ENCODE measurements around the gene PDLIM1.
A peak's percentile ranks its signal among the peaks of the same experiment; 100 is the strongest.

PDLIM1 gene

DNA sequence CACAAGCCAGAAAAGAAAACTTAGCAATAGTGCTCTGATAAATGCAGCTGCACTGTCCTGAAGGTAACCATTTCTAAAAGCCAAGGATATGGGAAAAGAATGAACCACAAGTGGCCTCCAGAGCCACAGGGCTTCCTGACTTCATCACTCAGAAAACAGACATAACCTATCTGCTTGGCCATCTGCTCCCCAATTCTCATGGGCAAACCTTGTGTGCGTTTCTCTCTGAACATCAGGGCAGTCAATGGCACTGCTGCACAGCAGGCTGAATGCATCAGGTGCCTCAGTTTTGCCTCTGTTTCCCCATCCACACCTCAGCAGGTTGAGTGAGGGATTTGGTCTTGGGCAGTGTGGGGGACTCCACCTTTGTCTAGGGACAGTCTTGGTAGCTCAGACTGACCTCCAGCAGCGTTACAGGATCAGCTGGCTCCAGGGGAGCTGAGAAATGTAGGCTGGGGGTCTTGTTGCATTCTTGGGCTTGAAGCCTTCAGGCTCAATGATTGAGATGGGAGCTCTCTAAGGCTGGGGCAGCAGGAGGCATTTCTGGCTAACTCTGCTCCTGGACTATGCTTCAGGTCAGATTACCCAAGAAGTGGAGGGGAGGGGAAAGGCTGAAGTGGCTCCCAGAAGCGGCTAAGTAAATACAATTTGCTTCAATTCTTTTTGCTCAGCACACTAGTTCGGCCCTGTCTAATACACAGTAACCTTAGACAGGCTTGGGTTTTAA is 23.6 kb upstream of the PDLIM1 start:
- no peak for DNase-seq

DNA sequence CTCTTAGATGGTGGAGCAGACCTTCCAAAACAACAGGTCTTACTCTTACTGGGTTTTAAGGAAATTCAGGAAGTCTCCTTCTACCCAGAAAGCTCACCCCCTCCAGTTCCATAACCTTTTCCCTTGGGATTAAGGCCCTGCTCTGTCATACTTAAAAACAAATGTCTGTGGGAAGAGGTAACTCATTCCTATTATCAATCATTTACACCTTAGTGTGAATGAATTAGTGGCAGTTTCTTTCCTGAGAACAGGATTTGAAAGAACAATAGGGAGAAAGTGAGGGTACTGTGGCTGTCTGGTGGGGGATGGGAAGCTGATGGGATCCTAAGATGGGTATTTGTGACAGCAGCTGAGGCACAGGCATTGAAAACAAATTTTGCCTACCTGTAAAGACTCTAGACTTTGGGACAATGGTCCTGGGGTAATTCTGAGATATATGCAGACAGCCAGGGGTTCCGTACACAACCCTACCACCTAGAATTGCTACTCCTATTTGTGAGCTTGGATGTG is 22.2 kb upstream of the PDLIM1 start:
- DNase-seq = no peak

DNA sequence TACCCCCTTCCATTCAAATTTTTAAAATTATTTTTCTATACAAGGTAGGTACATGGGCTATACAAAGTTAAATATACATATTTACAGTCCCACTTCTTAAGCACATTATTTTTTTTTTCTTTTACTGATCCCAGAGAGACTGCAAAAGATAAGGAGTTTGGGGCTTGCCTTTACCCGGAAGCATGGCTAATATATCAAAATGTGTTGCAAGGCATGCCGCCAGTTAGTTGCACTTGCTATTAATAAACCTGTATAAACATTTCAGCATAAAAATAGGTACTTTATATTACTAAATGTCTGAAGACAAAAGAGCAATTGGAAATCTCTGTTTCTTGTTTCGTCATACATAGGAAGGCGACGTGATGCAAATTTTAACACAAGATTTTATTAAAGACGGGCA is 21.5 kb upstream of the PDLIM1 start:
- no peak for DNase-seq

DNA sequence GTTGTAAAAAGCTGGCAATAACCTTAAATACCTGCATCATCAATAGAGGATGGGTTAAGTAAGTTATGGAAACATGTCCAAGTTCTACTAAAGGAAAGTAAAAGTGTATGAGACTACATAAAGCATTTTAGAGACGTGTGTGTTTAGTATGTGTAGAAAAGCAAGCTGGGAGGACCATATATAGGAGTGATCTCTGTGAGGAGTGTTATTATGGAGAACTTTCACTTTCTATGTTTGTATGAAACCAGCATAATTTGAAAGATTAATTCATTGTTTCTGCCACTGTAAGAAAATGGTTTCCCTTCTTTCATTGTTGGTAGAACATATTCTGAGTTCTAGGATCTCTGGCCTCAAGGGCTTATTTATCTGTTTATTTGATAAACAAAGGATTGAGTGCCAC is 19.2 kb upstream of the PDLIM1 start:
- DNase-seq = no peak

DNA sequence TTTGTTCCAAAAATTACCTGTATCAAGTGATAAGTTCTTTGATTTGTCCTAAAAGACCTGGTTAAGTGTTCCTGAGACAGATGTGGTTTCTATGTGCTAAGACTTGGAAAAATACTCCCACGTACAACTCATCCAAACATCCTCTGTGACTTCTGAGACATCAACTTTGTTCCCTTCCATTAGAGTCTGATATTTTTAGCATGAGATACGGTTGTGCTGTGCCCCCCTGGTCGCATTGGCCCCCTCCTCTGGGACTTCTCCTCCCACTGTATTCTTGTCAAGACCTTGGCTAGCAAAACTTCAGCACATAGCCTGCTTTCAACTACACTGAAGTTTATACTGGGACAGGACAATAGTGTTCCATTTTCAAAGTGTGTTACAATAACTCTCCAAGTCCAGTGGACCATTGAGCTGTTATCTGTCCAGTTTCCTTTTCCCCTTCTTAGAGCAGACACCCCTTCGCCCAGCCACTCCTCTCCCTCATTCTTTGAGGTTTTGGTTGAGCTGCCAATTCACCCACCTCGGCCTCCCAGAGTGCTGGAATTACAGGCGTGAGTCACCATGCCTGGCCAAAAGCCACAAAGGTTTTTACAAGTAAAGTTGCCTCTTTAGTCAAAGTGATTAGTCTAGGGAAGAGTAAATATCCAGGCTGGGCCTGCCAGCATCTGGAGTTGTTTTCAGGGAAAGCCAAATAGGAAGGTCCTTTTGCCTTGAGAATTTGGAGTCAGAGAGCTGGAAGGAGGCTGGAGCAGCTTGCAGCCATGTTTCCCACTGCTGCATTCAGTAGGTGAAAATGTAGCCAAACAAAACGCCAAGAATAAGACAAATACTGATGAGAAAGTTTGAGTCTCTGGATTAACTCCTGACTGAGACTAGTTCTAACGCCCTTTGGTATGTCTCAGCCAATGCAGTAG is 17.8 kb upstream of the PDLIM1 start:
- no peak for DNase-seq

DNA sequence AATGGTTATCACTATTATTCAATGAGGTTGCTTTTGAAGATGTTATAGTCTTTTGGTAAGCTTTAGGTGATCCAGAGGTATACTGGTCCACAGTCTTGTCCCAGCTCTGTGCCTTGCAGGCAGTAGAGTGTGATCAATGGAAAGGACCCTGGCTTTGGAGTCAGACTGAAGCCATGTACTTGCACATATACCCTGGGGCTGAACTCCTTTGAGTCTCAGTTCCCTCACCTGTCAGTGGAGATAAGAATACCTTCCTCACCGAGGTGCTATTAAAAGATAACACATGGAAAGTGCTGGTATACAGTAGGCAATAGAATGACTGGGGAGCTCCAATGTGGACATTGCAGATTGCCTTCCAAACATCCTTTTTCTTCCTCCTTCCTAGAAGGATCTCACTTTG is 16.0 kb upstream of the PDLIM1 start:
- no peak for DNase-seq

DNA sequence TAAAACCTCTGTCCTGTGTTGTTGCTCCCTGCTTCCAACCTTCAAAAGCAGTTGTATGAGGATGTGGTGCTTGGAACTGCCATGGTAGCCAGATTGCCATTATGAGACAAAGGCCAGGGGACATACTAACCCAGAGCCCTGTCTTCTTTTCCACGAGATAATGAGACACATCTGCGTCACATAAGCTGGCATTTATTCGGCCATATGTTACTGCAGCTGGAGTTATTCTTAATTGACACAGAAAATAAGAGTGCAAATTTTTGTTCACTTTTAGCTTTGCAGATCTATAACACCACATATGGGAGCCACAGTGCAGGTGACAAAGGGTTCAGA is 15.5 kb upstream of the PDLIM1 start:
- DNase-seq = no peak

DNA sequence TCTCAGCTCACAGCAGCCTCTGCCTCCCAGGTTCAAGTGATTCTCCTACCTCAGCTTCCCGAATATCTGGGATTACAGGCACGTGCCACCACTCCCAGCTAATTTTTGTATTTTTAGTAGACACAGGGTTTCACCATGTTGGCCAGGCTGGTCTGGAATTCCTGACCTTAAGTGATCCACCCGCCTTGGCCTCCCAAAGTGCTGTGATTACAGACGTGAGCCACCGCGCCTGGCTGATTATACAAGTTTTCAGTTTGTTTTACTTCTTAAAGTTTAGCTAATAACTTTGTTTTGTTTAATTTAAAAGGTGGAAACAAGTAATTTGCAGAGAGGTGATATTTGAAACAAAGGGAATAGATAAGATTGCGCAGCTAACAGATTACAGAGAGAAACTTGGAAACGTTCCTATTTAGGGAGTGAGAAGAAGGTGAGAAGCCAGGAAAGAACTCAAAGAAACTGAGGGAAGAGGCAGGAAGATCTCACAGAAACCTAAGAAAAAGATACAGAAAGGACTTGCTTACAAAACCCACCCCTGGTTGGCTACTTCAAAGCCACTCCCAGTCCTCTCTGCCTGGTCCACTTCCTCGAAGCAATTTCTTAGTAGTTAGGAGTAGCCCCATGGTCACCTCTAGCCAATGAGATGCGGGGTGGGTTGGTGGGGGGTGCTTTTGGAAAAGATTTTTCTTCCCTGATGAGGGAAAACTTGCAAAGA is 15.0 kb upstream of the PDLIM1 start:
- DNase-seq = no peak

DNA sequence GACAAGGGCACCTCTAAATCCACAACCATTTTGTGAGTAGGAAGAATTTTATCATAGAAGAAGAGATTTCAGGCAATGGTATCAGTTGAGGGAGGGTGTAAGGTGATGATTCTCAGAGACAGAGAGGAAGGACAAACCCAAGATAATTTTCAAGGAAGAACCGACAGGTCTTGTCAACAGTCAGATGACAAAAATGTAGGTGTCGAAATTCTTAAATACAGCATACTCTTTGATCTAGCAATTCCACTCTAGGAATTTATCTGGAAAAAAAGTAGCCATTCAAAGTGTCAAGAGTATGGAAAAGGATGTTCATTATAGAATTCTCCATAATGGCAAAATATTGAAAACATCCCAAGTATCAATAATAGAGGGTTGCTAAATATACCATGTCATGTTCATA is 14.2 kb upstream of the PDLIM1 start:
- DNase-seq = no peak

DNA sequence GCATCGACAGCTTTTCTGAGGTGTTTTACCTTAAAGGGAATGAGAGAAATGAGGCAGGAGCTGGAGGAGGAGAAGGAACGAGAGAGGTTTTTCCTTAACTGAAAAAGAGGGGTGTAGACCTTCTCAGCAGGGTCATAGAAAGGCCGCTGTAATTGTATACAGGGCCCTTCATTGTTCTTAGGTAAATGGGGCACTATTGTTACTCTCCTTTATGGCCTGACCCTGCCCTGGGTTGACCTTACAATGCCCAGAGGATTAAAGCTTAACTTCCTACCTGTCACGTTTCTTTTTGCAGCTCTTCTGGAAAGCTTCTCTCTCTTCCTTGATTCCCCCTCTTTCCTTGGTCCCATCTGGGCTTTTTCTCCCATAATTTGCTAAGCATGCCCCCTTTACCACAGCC is 13.7 kb upstream of the PDLIM1 start:
- no peak for DNase-seq

DNA sequence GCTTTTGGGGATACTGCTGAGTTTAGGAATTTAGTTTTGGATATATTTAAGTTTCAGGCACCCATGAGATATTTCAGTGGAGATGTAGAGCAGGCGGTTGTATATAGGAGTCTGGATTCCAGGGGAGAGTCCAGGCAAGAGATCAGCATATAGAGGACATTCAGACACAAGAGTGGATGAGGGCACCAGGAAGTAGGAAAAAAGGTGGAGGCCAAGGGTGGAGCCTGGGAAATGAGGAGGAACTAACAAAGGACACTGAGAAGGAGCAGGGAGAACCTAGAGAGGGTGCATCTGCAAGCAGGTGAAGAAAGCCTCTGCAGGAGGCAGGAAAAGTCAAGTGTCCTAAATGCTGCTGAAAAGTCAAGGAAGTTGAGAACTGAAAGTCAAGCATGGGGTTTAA is 13.1 kb upstream of the PDLIM1 start:
- no peak for DNase-seq

DNA sequence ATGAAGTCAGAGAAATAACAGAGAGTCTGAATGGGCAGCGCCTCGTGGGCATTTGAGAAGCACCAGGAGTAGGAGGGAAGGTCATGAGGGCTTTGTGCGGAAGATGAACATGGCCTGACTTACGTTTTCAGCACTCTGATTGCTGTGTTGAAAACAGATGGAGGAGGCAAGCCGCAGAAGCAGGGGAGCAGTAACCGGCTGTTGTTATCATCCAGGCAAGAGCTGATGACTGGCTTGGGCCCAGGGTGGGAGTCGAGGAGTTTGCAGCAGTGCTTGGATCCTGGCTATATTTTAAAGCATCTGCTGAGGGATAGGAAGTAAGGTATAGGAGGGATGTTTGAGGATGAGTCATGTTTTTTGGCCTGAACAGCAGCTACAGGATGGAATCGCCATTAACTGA is 12.7 kb upstream of the PDLIM1 start:
- DNase-seq = no peak

DNA sequence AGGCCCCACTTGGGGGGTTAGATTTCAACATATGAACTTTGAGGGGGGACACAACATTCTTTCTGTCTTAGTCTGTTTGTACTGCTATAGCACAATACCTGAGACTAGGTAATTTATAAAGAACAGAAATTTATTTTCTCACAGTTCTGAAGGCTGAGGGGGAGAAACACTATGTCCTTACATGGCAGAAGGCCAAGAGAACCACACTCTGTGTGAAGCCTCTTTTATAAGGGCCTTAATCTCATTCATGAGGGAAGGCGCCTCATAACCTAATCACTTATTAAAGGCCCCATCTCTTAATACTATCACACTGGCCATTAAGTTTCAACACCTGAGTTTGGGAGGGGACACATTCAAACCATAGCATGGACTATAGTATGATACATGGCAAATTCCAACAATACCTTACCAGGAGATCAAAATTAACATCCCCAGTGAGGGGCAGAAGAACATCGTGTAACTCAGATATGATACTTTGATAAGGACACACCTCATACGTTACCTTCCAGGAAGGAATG is 9.3 kb upstream of the PDLIM1 start:
- no peak for DNase-seq

DNA sequence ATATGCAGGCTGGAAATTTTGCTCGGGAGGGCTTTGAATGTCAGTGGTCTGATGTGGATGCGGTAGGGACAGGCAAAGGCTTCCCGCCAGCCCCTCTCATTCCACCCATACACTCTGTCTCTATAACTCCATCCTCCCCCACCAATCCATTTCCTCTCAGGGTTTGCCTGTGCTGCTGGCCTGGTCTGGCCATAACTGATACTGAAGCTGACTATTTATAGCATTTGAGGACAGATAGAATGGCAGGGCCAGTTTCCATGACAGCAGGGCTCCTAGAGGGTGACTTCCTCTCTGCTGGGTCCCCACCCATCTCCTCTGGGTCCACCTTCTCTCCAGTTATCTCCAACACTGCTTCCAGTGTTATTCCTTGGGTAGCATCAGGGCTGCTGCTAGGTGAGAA is 6.6 kb upstream of the PDLIM1 start:
- DNase-seq = no peak

DNA sequence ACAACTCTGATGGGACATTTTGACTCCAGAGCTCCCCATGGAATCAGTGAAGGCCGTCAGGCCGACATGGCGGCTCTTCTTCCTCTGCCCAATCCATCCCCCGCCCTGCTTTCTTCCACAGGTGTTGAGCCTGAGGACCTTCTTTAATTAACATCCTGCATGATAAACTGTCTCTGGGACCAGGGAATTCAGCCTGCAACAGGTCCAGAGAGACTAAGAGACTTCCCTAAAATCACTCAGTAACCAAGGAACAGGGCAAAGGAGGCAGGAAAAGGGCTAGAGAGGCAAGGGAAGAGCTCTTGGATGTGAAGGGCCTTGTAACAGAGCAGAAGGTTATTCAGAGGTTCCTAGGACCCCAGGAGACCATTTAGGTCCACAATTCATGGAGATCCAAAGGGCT is 6.0 kb upstream of the PDLIM1 start:
- no peak for DNase-seq

DNA sequence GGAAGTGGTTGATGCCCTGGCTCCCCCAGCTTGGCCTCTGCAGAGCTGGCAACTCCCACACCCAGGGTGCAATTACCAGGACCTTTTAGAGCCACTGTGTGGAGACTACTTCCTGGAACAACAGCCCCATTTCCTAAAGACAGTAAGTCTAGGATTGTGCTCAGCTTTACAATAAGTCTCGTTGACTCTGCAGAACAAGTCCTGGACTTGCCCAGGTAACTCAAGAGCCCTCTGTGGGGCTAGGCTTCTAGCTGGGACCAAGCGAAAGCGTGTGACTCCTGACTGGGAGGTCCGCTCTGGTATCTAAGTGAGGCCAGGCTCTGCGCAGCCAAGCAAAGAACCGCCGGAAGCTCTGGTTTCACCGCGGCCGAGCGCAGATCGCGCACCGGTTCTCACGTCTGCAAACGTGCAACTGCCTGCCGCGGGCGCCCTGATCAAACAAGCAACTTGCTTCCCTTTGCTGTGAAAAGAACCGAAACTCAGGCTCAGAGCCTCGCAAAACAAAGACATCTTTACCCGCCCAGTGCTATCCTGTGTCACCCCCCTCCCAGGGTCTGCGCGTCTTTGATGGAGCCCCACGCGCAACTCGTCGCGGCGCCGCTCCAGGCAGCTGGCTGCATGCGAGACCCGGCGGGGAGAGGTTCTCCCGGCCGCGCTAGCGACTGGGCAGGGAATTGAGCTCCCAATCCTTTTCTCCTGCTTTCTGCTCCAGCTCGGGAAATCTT is 4.4 kb upstream of the PDLIM1 start:
- peak; percentile 22 for DNase-seq

DNA sequence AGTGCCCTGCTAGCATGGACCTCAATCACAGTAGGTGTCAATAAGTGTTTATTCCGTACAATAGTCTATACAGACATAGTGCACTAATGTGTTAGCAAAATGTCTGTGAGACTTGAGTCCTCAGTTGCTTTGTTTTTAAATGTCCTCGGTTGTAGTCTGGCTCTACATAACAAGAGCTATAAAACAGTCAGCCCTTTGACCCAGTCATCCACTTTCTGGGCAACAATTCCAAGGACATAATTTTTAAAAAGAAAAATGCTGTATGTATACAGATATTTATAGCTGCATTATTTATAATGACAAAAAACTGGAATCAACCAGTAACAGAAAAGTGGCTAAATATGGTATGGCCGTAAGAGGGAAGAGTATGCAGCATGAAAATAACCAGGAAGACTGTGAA is 2.8 kb upstream of the PDLIM1 start:
- no peak for DNase-seq

DNA sequence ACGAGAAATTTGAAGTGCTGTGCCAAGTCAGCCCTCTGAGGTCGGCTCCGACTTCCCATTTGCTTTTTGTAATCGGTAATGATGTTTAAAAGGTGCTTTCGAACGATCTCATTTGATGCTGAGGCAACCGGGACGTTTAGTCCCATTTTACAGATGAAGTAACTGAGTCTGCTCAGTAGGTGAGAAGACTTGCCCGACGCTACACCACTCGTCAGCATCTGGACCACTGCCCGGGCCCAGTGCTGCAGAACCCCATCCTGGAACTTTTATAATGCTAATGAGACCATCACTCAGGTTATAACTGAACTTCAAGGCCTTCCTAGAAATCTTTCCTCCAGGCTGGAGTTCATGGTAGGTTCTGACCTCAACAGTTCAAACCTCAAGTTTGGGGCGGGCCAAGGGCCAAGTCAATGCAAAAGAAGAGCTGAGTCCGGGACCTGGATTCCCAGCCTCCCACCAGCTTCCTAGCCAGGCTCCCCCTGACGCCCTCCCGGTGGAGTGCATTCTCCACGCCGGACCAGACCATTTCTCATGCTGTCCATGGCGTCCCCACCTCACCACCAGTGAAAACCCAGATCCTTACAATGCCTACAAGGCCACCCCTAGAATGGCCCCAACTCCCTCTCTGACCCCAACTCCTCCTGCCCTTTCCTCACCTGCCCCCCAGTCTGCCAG is 699 bp upstream of the PDLIM1 start:
- DNase-seq = no peak

DNA sequence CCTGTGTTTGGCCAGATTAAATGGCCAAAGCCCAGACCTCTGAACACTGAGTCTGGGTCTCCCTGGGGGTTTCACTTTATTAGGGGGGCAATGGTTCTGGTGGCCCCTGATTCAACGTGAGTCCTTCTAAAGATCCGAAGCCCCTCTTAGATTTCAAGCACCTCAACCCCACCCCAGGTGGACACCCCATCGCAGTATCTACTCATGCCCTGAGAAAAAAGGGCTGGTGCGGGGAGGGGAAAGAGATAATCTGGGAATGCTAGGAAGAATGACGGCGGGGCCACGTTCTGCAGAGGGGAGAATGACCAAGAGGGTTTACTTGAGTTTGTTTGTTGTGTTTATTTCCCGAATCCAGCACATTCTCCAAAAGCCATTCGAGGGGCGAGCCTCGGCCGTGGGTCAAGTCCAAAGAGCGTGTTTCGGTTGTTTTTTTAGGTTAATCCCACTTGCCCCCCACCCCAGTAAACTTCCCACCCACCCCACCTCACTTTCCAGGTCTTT is 832 bp downstream of the PDLIM1 start:
- DNase-seq = no peak

DNA sequence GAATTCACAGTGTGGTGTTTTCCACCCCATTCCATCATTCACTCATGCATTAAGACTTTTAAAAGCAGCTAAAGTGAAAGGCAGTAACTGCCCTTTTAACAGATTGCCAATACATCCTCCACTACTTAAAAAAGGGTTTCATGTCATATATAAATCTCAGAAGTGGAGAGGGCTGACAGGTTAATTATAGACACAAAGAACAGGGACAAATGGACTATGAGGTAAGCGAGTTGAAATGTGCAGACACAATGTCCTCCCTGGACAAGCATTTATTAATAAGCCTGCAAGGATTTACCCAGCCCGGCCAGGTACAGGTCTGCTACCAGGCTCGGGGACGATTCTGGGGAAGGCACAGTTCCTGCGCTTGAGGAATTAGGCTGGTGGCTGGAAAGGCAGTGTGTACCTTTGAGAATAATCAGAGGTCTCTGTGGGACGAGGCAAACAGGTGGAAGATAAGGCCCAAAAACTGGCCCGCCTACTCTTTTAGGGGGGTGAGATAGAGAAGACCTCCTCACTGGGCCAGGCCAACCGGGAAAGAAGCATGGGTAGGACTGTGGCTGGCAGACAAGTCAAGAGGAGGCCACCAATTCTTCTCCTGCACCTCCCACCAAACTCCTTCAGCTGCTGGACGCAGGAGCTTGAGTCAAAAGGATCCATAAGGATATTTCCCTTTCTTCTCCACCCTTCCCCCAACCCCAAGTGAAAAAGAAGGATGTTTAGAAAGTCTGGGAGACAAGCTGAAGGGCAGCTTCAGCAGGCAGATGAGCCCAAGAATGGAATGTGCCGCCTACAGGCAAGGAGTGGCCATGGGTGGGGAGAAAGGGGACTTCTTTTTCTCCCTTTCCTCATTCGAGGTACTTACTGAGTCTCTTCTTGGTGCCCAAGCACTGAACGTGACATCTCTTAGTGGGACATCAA is 1.5 kb downstream of the PDLIM1 start:
- peak; percentile 62 for DNase-seq

DNA sequence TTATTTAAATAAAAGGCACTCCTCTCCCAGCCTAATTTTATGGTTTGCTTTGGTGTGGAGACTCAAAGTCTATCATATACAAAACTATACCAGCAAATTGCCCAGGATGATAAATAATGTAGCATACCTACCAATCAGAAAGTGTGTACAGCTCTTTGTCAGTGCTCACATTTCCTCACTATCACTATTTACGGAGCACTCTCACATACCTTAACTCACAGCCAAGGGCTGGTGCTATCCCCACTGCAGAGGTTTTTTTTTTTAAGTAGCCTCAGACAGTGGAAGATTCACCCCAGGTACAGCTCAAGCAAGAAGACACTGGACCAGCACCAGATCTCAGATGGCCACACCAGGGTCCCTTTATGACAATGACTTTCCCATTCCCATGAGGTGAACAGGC is 2.5 kb downstream of the PDLIM1 start:
- no peak for DNase-seq
